HG02798 (cell line): Measurements from ENCODE around the gene LPAR5.
A peak's percentile ranks its signal among the peaks of the same experiment; 100 is the strongest.
"Not testable (repeated sequence)": the region's sequence is repeated elsewhere in the genome, so short reads cannot be mapped to it uniquely, and the experiment has no call there.

ENCODE experiments used
- ATAC-seq: cut with Tn5 transposase; IDR thresholded peaks from one replicate; pipeline ENCODE4 v1.9.1; 2021; ENCODE audit warnings: mild to moderate bottlenecking; ENCODE audit not compliant: unreplicated experiment, poor library complexity

LPAR5 gene

DNA sequence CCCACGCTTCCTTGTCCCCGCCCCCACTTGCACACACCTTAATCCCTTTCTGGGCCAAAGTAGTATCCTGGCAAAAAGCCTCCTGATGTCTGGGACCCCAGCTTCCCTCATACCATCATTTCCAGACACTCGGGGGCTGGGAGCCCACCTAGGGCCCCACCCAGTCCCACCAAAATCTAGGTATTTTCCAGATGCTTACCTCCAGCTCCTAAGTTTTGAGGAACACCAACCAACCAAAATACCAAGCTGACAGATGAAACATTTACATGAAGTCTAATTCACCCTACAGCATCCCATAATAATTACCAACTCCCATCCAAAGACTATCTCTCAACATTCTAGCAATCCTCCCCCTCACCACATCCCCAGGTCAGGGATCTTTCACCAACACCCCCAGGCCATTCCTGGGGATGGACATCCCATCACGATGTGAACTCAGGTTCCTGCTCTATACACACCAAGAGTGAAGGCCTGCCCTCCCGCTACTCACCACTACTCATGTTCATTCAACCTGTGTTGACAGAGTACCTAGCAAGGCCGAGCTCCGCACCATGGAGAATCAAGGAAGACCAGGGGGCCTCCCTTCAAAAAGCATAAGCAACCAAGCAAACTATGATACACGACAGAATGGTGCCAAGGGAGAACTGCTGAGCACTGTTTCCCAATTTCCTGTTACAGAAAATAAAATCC lies 27.0 kb downstream of the LPAR5 start:
- ATAC-seq = no peak

DNA sequence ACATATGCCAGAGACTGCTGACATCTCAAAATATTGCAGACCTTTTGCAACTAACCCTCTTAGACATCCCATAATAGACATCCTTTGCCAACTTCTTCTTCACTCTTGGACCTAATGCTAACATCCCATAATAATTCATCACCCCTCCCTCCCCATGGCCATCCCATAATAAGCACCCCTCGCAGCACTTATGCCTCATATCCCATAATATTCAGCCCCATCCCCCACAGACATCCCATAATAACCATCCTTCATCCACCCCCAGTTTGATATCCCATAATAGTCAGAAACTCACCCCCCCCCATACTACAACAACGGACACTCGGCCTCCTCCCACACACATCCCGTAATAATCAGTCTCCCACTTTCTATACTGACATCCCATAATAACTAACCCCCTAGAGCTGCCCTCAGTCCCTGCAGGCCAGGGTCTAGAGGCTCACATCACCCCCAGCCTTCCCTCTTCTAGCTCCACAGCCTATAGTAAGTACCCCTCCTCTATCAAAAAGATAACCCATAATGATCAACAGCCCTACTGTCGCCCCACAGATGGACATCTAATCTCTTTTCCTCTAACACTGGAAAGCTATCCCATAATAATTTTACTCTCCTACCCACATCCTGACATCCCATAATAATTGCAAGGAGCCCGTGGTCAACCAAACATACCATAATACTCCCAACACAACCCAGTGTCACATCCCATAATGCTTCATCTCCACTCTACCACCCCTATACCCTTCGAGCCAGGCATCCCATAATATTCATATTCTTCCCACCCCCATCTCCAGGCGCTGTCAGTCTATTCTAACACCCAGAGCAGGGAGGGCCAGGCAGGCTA lies 27.8 kb downstream of the LPAR5 start:
- ATAC-seq = peak; percentile 36

GRCh38 chr12:6606331-6607131 lies 29.2 kb downstream of the LPAR5 start:
- no peak for ATAC-seq

DNA sequence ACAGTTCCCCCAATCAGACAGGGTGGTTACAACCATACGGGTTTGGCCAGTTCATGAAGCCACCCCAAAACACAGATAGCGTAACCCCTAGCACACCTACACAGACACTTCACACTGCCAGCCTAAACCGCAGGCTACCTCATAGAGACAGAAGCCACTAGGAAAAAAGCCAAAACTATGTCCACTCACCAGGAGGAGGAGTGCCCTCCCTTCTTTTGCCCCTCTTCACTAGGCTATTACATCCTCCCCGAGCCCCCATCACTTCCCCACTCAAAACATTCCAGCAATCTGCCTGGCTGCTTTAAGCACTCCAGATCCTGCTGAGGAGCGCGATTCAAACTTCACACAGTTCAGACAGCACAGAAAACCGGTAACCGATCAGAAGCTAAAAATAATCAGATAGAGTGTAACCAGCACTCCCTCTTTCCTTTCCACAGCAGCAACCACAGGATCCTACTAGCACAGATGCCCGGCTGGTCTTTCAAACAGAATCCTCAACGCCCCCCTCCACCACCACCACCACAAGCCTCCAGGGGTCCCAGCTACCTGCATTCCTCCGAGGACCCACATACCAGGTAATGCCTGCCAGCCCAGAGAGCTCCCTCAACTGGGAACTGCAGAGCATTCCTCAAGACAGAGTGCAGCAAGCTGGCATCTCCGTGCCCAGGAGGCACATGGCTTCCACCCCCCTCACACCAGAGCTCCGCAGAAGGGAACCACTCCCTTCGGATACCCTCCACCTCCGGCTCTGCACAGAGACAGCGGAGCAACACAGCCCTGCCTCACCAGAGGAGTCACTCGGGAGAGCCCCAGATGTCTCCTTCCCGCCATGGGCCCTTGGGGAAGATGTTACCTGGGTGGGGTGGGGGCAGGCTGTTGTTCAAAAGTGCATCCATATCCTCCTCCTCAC lies 30.1 kb downstream of the LPAR5 start:
- ATAC-seq = no peak

GRCh38 chr12:6604259-6605029 lies 31.3 kb downstream of the LPAR5 start:
- ATAC-seq = no peak

DNA sequence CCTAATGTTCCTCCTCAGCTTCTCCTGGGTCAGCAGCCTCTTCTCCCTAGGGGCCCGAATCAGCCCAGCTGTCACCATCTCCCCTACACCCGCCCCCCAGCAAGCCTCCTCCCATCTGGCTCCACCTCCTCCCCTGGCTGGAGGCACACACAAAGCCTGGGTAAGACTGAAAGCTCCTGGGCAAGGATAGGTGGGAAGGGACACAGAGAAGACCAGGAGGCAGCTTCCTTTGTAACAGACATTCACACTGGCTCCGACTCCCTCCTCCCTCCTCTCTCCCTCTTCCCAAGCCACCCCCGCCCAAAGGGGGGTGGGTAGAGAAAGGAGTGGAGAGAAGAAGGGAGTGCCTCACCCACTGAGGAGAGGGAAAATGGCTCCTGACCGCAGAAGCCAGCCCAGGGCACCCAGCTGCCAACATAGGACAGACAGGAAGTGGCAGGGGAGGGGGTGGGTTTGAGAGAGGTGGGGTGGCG lies 32.6 kb downstream of the LPAR5 start:
- no peak for ATAC-seq

GRCh38 chr12:6602526-6602925 lies 33.2 kb downstream of the LPAR5 start:
- no peak for ATAC-seq

DNA sequence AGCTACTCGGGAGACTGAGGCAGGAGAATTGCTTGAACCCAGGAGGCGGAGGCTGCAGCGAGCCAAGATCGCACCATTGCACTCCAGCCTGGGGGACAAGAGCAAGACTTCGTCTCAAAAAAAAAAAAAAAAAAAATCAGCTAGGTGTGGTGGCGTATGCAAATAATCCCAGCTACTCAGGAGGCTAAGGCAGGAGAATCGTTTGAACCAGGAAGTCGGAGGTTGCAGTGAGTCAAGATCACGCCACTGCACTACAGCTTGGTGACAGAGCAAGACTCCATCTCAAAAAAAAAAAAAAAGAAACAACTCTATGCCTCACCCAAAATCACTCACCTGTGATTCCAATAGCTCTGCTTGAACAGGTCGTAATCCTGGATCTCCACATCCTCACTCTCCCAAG lies 40.1 kb downstream of the LPAR5 start:
- not testable (repeated sequence) for ATAC-seq

GRCh38 chr12:6592087-6592486 lies 43.7 kb downstream of the LPAR5 start:
- ATAC-seq = no peak

GRCh38 chr12:6586569-6586968 lies 49.2 kb downstream of the LPAR5 start:
- not testable (repeated sequence) for ATAC-seq

DNA sequence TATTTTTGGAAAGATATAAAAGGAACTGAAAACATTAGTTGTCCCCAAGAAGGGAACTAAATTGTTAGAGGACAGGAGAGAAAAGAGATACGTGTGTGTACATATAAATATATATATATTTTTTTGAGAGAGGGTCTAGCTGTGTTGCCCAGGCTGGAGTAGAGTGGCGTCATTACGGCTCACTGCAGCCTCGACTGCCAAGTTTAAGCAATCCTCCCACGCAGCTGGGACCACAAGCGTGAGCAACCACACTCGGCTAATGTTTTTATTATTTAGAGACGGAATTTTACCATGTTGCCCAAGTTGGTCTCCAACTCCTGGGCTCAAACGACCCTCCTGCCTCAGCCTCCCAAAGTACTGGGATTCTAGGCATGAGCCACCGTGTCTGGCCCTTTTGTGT lies 51.5 kb downstream of the LPAR5 start:
- ATAC-seq = no peak

DNA sequence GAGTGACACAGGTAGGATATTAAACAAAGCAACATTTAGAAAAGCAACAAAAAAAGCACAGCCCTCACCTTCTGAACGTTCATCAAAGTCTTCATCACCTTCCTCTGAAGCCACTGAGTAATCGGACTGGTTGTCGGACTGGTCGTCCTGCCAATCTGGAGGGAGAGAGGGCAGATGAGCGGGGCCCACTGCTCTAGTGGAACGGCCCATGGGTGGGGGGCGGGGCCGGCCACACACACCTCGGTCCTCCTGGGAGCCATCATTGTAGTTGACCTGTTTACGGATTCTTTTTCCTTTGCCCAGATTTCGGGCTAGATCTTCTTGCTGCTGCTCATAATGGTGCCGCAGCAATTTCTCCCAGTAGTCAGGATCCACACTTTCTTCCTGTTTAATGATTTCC lies 52.8 kb downstream of the LPAR5 start:
- no peak for ATAC-seq

DNA sequence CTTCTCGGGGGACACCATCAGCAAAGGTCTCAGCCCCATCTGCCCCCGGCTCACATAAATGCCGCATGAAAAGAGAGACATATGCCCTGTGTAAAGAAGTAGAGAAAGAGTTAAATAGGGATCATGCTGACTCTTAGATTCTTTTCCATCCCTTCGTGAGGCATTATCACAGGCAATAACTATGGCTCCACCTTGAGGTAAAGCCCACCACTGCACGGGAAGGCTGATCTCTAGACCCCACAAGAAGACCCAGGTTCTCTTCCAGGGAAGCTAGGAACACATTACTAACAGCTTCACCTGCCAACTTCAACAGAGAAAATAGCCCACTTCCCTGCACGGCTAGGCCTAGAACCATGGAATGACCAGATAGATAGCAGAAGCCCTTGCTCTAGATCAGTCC lies 53.6 kb downstream of the LPAR5 start:
- no peak for ATAC-seq

DNA sequence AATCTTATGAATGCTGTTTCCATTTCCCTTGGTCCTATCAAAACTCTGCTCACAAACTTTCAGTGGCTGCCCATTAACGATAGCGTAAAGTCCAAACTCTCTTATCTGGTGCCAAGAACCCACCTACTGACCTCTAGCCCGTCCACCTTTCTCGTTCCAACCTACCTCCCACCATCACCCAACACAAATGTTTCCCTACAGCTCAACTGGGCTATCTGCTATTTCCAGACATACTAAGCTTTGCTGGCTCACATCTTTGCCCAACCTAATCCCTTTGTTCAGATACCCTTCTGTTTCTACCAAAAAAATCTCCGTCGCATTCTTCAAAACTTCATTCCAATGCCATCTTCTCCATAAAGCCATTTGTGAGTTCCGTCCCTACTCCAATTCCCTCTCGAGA lies 60.1 kb downstream of the LPAR5 start:
- ATAC-seq = no peak

GRCh38 chr12:6574576-6575295 lies 61.0 kb downstream of the LPAR5 start:
- no peak for ATAC-seq

GRCh38 chr12:6573001-6573400 lies 62.8 kb downstream of the LPAR5 start:
- ATAC-seq = no peak

DNA sequence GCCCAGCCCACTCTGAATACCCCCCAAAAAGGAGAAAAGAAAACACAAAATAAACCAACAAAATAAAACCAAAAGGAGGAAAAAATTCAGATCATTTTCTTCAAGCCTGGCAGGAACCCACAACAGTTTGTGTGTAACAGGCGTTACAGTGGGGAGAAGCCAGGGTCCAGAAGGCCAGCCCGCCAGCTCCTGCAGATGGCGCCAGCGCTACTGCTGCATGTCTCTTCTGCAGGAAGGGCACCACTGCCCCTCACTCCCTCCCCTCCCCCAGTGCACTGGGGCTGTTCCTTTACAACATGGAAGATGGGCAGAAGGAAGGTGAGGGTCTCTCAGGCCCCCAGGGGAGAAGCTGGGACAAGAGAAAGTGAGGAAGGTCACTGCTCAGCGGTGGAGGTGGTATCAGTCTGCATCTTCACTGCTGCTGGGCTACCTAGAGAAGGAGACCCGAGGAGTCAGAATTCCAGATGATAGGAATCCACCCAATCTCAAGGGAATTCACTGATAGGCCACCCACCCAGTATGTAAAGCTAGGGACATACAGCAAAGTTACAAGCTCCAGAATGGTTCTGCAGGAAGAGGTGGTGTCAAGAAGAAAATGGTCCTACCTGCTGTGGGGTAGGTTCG lies 65.4 kb downstream of the LPAR5 start:
- ATAC-seq = no peak

DNA sequence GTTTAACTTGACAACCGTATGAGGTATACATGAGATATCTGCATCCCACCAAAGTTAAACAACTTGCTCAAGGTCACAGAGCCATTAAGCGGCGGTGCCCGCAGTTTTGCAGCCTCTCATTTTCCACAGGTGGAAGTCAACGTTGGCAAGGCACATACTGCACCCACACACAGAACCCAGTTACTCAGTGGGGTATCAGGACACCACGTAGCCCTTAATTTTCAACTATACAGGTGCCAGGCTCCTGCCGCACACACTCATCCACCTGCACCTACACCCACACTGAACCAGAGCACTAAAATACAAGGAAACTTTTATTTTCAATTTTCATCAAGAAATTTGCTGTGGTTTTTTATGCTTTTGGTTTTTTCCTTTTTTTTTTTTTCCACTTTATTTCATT lies 66.0 kb downstream of the LPAR5 start:
- ATAC-seq = no peak
